Amniotic epithelial cell (primary cell): ENCODE results near the gene VPS11.
"Not testable (repeated sequence)": the region's sequence is repeated elsewhere in the genome, so short reads cannot be mapped to it uniquely, and the experiment has no call there.

Experiments
- DNase-seq: peaks from one replicate; pipeline ENCODE4 v3.0.0-alpha.2; 2010; ENCODE audit warnings: low read depth

Gene VPS11

GRCh38 chr11:119067371-119068222 lies at the start of gene VPS11:
TSS of gene VPS11 (plus strand) at chr11:119067818. CDS start at chr11:119067824, 6 bp downstream.
- peak; percentile 90 for DNase-seq

DNA sequence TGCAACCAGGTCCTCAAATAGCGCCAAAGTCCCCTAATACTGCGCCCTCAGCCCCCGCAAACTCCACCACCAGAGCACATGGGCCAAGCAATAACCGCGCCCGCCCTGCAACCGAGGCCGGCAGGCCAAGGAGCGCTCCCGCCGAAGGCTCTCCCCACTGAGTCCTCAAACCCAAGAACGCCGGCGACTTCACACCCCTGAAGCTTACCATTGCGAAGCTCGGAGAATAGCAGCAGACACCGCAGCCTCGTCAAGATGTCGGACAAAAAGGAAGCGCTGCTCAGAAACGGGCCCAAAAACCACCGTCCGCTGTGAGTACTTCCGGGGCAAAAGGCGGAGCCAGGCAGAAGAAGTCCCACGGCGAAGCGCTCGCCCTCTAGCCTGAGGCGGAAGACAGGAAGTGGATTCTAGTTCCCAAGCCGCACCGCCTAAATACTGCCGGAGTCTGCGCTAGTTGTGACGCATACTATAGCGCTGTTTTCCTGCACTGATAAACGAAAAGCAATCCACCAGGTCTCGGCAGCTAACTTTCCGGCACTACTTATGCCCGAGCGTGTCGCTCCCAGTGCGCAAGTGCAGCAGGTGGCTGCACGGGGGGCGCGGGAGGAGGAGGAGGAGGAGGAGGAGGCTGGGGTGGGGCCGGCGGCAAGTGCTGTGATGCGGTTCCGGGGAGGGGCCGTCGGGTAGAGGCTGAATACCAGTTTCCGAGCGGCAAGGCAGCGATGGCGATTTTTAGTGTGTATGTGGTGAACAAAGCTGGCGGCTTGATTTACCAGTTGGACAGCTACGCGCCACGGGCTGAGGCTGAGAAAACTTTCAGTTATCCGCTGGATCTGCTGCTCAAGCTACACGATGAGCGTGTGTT lies 49.3 kb upstream of the VPS11 start, which contains the start of the genes RPS25 and TRAPPC4:
Gene RPS25 (minus strand): TSS at position 270 of the 865 bp plus-strand sequence. CDS start 59 bp downstream, at position 211.
Gene TRAPPC4 (plus strand): TSS at position 693 of the 865 bp plus-strand sequence. CDS start 30 bp downstream, at position 723.
- peak; percentile 95 for DNase-seq

DNA sequence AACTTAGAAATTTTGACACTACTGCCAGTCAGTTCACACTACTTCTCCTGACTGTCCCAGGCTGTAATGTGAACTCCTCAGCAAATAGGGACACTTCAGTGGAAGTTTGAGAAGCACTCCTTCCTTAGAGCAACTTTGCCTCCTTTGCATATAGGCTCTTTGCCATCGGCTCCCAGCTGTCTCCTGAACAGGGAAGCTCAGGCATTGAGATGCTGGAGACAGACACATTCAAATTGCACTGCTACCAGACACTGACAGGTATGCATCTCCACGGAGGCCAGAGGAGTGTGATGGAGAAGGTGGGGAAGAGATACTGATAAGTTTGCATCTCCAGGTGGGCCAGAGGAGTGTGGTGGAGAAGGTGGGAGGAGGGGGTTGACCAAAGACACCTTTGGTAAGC lies 47.6 kb upstream of the VPS11 start:
- no peak for DNase-seq

DNA sequence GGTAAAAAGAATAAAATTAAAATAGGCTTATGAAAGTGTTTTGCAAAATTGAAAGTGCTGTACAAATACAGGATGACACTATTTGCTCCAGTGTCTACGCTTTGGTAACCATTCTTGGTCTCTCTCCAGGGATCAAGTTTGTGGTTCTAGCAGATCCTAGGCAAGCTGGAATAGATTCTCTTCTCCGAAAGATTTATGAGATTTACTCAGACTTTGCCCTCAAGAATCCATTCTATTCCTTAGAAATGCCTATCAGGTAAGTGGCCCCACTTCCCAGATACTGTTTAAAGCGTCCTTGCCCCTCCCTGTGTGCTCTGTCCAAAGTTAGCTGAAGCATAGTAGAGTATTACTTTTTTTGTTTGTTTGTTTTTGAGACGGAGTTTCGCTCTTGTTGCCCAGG lies 46.0 kb upstream of the VPS11 start:
- DNase-seq = no peak

GRCh38 chr11:119023741-119024140 lies 43.9 kb upstream of the VPS11 start:
- DNase-seq = peak; percentile 62

- DNase-seq = no peak
Measured at GRCh38 chr11:119024430-119025098, 43.1 kb upstream of the VPS11 start.

DNA sequence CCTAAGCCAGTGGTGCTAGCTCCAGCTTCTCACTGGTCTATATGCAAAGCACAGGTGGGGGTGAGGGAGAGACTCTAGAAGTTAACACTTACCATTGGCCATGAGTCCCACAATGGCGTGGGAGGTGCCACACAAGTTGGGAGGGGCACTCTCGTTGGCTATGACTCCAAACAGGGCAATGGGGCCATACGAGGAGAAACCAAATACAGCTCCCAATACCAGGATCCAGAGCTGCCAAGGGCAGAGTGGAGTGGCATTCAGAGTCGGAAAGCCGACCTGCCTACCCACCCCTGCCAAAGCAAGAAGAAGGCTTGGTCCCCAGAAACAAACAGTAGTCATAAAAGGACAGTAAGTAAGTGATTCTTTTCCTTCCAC lies 42.5 kb upstream of the VPS11 start:
- no peak for DNase-seq

GRCh38 chr11:119025541-119025940 lies 42.1 kb upstream of the VPS11 start:
- DNase-seq = no peak

GRCh38 chr11:119025978-119026766 lies 41.4 kb upstream of the VPS11 start:
- no peak for DNase-seq

DNA sequence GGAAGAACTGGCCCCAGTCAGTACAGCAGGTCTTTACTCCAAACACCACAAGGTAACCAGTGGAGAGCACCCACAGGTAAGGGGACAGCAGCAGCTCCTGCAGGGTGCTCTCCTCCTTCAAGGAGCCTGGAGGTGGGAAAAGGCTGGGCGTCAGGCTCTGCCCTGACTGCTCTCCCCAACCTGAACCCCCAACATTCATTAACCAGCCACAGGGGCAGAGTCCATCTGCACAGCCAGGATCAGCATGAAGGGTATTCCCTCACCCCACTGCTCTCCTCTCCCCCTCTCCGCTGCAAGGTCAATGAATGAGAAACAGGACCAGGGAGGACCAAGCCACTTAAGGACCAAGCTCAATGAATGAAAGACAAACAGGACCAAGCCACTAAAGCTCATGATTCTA lies 40.6 kb upstream of the VPS11 start:
- no peak for DNase-seq

- DNase-seq = no peak
Measured at GRCh38 chr11:119027561-119028345, 39.9 kb upstream of the VPS11 start.

DNA sequence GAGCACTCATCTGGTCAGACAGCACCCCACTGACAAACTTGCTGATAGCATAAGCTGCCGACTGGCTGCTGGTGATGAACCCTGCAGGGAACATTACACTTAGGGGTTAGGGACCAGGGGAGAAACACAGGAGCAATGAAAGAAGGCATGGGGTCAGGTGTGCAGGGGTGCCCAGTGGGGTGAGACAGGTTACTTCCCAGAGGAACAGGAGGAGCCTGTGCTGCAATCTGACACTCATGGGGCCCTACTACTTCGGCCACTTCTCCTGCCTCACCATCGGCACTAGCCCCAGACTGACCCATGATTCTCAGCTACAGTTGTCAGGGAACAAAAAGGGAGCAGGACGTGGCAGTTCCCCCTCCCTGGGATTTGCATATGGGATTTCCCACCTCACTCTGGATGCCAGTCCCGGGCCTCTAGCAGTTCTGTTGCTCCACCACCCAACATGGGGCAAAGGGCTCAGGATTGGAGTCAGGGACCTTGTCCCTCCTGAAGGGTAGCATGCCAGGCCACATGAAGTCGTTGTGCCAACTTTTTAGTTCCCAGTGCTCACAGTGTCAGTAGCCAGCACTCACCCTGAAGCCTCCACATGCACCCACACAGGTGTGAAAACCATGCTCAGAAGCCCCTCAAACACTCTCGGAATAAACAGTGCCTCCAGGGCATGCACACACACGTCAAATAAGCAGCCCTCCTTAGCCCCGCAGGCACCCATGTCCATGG lies 39.1 kb upstream of the VPS11 start:
- no peak for DNase-seq

DNA sequence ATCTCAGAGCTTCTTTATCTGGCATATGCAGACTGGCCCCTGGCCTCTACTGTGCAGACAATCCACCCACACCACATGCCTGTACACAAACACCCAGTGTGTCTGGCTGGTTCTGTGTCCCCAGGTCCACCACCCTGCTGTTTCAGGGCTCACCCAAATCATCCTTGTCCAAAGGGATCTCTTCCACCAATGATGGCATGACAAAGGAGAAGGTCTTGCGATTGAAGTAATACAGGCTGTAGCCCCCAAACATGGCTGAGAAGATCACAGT lies 38.6 kb upstream of the VPS11 start:
- DNase-seq = no peak

DNA sequence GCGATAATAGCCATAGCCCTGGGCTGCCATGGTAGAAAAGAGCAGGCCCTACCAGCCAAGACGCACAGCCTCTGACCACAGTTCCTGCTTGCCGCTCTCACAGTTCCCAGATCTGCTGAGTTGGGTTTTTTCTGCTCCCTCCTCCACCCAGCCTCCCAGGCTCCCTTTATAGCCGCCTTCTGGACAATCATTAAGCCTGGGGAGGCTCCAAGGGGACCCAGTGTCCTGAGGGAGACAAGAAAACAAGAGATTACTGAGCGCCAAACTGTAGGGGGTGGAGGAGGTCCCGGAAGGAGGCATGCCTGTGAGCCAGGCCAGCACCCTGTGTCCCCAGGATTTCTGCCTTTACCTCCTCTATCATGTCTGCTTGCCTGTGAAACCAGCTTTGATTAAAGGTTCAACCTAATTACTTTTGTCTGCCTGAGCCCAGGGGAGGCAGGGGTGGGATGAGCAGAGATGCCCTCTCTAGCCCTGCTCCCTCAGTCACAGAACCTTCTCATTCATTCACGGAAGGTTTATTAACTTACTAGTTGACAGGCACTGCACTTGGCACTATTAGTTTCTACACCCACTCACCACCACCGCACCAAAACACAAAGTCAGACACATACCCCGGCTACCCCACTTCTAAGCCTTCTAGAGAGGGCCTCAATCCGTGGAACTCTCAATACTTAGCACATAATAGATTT lies 38.1 kb upstream of the VPS11 start:
- DNase-seq = no peak

- DNase-seq = no peak
Measured at GRCh38 chr11:119030029-119030328, 37.6 kb upstream of the VPS11 start.

DNA sequence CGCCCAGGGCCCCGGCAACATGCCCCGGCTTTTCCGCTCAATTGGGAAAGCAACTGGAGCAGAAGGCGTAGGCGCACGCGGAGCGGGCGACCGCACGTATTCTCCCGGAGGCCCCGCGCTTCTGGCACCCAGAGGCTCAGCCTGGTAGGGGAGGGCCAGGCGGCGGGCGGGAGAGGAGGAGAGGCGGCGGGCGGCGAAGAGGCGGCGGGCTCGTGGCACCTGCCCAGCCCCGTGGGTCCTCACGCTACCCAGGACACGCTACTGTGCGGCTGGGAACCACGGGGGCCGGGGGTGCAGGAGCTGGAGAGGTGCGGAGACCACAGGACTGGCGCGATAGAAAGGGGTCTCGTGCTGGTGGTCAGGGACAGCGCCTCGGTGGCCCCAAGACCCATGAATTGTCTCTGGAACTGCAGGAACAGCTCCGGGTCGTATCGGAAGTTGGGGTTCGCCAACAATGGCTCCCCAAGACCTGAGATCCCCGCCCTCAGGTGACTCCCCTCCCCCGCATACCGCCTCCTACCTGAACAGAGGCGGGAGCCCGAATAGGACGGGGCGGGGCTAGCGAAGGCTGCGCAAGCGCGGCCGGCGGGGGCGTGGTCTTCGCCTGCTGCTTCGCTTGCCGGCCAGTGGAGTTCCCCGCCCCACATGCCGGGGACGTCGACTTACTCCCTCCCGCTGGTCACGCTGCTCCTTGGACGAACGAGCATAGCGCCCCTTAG lies 37.1 kb upstream of the VPS11 start, which contains the start of gene SLC37A4:
Gene SLC37A4 (minus strand): TSS at position 549 of the 719 bp plus-strand sequence.
- DNase-seq = peak; percentile 96

GRCh38 chr11:119031912-119032280 lies 35.7 kb upstream of the VPS11 start:
- no peak for DNase-seq

GRCh38 chr11:119033421-119033820 lies 34.2 kb upstream of the VPS11 start:
- not testable (repeated sequence) for DNase-seq

DNA sequence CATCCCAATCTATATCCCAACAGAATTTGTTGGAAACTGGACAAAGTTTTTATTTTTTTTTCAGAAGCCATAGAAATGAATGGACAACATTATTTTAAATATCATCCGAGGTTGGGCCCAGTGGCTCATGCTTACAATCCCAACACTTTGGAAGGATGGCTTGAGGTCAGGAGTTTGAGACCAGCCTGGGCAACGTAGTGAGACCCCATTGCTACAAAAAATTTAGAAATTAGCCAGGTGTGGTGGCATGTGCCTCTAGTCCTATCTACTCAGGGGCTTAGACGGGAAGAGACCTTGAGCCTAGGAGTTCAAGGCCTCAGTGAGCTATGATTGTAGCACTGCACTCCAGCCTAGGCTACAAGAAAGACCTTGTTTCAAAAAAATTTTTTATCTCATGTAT lies 32.8 kb upstream of the VPS11 start:
- DNase-seq = no peak
